K562 (cell line): Measurements from ENCODE around the gene ZC3H10. TPM values are rescaled to one million over a fixed set of nuclear protein-coding genes. Genes with fewer than 3 reads are reported as not detected.

Experiments used
- ARID3B ChIP-seq: fragments of 250-450 bp; sonication (Bioruptor Pico); IDR thresholded peaks from 2 replicates; pipeline ENCODE4 v1.4.0; 2020; ENCODE audit warnings: borderline replicate concordance
- E2F4 ChIP-seq: sonication (generic); formaldehyde crosslinking; IDR thresholded peaks from 2 replicates; pipeline ENCODE4 v1.8.0; 2022; ENCODE audit warnings: mild to moderate bottlenecking, low read depth, missing genetic modification reagents
- HOMEZ ChIP-seq: fragments of 250-450 bp; sonication (Bioruptor Pico); IDR thresholded peaks from 2 replicates; pipeline ENCODE4 v1.4.0; 2020; ENCODE audit warnings: mild to moderate bottlenecking, moderate library complexity
- IRF1 ChIP-seq: sonication (generic); formaldehyde crosslinking; IDR thresholded peaks from 2 replicates; pipeline ENCODE4 v1.8.0; 2022; ENCODE audit warnings: missing genetic modification reagents, mild to moderate bottlenecking, borderline replicate concordance
- KDM4B ChIP-seq, 2 experiments: fragments of 450-650 bp in 1 of 2; sonication (generic) in 1 of 2; IDR thresholded peaks; 2 replicates each; pipeline ENCODE4 v1.6.1; 2016 to 2017; ENCODE audit warnings: borderline replicate concordance in 2 of 2, antibody characterized with exemption in 1 of 2, low read depth in 1 of 2, mild to moderate bottlenecking in 1 of 2
- NCOA1 ChIP-seq: fragments of 450-650 bp; IDR thresholded peaks from 2 replicates; pipeline ENCODE4 v1.6.1; 2016; ENCODE audit warnings: low read depth
- NR0B1 ChIP-seq: fragments of 450-650 bp; IDR thresholded peaks from one replicate; pipeline ENCODE4 v1.6.1; 2018; ENCODE audit warnings: mild to moderate bottlenecking, moderate library complexity; ENCODE audit not compliant: partially characterized antibody
- POLR2AphosphoS2 ChIP-seq: IDR thresholded peaks from 2 replicates; pipeline ENCODE4 v1.6.1; 2012; ENCODE audit warnings: low read length, improper control_type of control experiment
- STAT5A ChIP-seq: IDR thresholded peaks from 2 replicates; pipeline ENCODE4 v1.6.1; 2012; ENCODE audit warnings: low read length, inconsistent platforms, borderline replicate concordance
- ZNF395 ChIP-seq: fragments of 200-800 bp; sonication (Bioruptor generic); IDR thresholded peaks from 2 replicates; pipeline ENCODE4 v1.6.1; 2017; ENCODE audit warnings: missing genetic modification characterization, missing compliant biosample characterization
- ZNF609 ChIP-seq: sonication (generic); formaldehyde crosslinking; IDR thresholded peaks from 2 replicates; pipeline ENCODE4 v1.8.1; 2023; ENCODE audit warnings: missing genetic modification reagents, mild to moderate bottlenecking, borderline replicate concordance
- polyA plus RNA-seq, 8 experiments: library from polyadenylated mRNA; depleted of rRNA in 4 of 8; stranded (reverse) in 5 of 8; unstranded in 3 of 8; fragments of >200 nt; fragmentation: Nextera tagmentation in 2 of 8; fragmentation: Illumina TruSeq in 1 of 8; extraction: Ambion mirVana in 2 of 8; extraction: Trizol in 1 of 8; gene quantifications; 2 replicates each; pipeline versions ENCODE4 v1.2.1 to v1.2.3, GENCODE V29; 2011 to 2014; ENCODE audit warnings: inconsistent platforms in 1 of 8, missing spikeins in 1 of 8
- total RNA-seq, 7 experiments: library from RNA; depleted of rRNA in 6 of 7; stranded (reverse); fragments of >200 nt in 6 of 7; fragmentation: Illumina TruSeq in 2 of 7; extraction: Trizol in 2 of 7; gene quantifications; 2 replicates each; pipeline versions ENCODE4 v1.2.1 to v1.2.3, GENCODE V29; 2011 to 2021; ENCODE audit warnings: low replicate concordance in 1 of 7

The ZC3H10 gene
- total and polyA plus RNA-seq, 9 of the 15 experiments (the other 6 are each of a cell fraction or from before 2014, with no cell fraction given) = 0.31 to 4.1 (median 1.6) TPM

GRCh38 chr12:56127888-56128669 is 10.0 kb downstream of the ZC3H10 start, which contains the start of gene ESYT1 (continued):
- TF ChIP-seq POLR2AphosphoS2 (no peak; the same call in none of the 2 replicates), HOMEZ (CRISPR knock-in tag) (no peak; the same call in 1 of the 2 replicates), E2F4 (peak; percentile 88), KDM4B (IDR thresholded peaks at IDR 0.05; ENCODE audit: borderline replicate concordance in 2 of 2, low read depth in 1 of 2) (0 out of 4 replicates have a peak, but pooled peaks of 1 of the 2 experiments have one; percentile 22), NR0B1 (no peak), STAT5A (no peak), NCOA1 (no peak), ZNF609 (CRISPR knock-in tag) (0 out of 2 replicates have a peak, but pooled peaks have one; percentile 53), IRF1 (no peak), ARID3B (CRISPR knock-in tag) (no peak), ZNF395 (CRISPR knock-in tag) (peak; percentile 32; the same call in 1 of the 2 replicates)
